OCI-LY7 (cell line): Measurements from ENCODE around the gene MRPS10.

Source experiments
- EZH2phosphoT487 ChIP-seq: fragments of 200-600 bp; sonication (generic); IDR thresholded peaks from 2 replicates; pipeline ENCODE4 v1.6.1; 2018; ENCODE audit warnings: low read depth, borderline replicate concordance, mild to moderate bottlenecking, mixed run types, antibody characterized with exemption, low read length, moderate library complexity, mixed read lengths
- TF ChIP-seq, protein P1 (sequence below): fragments of 200-600 bp; sonication (generic); conservative IDR thresholded peaks from 2 replicates; pipeline ENCODE4 v1.5.1; 2014; ENCODE audit warnings: mild to moderate bottlenecking, antibody characterized with exemption, low read length, moderate library complexity, mixed read lengths

DNA sequence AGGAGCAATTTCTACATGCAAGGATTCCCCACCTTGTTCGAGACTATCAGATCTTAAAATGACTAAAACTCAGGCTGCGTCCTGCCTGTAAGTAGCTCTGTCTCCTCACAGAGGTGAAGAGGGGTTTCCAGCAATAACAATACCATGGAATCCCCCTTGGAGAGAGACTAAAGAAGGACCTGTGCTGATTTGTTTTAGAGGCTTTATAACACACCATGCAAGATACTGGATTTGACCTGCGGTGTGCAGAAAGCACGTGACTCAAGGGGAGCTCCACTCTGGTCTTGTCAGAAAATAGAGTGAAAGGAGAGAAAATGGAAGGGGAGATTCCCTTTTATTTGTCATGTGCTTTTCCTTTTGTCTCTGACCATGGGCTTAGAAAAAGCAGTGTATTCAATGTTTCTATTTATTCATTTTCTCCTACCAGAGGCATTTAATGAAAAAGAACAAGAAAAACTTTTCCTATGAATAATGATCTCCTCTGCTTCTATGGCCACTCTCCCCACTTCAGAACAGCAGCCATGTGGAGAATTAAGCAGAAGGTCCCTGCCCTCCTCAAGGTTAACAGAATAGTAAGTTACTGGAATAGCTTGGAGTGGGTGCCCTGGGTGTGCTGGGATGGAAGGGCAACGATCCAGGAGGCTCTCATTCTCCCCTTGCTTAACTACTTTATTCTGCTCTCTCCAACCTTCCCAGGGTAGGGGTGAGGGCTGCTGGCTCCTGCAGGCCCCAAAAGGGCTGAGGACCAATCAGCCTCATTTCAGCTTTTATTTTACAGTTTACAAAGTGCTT is 19.2 kb upstream of the MRPS10 start:
- TF ChIP-seq, protein P1, sequence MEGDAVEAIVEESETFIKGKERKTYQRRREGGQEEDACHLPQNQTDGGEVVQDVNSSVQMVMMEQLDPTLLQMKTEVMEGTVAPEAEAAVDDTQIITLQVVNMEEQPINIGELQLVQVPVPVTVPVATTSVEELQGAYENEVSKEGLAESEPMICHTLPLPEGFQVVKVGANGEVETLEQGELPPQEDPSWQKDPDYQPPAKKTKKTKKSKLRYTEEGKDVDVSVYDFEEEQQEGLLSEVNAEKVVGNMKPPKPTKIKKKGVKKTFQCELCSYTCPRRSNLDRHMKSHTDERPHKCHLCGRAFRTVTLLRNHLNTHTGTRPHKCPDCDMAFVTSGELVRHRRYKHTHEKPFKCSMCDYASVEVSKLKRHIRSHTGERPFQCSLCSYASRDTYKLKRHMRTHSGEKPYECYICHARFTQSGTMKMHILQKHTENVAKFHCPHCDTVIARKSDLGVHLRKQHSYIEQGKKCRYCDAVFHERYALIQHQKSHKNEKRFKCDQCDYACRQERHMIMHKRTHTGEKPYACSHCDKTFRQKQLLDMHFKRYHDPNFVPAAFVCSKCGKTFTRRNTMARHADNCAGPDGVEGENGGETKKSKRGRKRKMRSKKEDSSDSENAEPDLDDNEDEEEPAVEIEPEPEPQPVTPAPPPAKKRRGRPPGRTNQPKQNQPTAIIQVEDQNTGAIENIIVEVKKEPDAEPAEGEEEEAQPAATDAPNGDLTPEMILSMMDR, result no peak
- TF ChIP-seq EZH2phosphoT487, result no peak
